HPDE6-E6E7 (cell line): ENCODE measurements around the gene CRY2.
A peak's percentile ranks its signal among the peaks of the same experiment; 100 is the strongest.

Experiments used
- DNase-seq: peaks from one replicate; pipeline ENCODE4 v3.0.0; 2011; ENCODE audit warnings: missing footprints; ENCODE audit errors: extremely low spot score

Gene CRY2

GRCh38 chr11:45918331-45918941 lies 71.2 kb downstream of the CRY2 start:
- peak; percentile 87 for DNase-seq

- no peak for DNase-seq
Measured at GRCh38 chr11:45918962-45919675, 71.8 kb downstream of the CRY2 start.

- no peak for DNase-seq
Measured at GRCh38 chr11:45919806-45920530, 72.7 kb downstream of the CRY2 start.

DNA sequence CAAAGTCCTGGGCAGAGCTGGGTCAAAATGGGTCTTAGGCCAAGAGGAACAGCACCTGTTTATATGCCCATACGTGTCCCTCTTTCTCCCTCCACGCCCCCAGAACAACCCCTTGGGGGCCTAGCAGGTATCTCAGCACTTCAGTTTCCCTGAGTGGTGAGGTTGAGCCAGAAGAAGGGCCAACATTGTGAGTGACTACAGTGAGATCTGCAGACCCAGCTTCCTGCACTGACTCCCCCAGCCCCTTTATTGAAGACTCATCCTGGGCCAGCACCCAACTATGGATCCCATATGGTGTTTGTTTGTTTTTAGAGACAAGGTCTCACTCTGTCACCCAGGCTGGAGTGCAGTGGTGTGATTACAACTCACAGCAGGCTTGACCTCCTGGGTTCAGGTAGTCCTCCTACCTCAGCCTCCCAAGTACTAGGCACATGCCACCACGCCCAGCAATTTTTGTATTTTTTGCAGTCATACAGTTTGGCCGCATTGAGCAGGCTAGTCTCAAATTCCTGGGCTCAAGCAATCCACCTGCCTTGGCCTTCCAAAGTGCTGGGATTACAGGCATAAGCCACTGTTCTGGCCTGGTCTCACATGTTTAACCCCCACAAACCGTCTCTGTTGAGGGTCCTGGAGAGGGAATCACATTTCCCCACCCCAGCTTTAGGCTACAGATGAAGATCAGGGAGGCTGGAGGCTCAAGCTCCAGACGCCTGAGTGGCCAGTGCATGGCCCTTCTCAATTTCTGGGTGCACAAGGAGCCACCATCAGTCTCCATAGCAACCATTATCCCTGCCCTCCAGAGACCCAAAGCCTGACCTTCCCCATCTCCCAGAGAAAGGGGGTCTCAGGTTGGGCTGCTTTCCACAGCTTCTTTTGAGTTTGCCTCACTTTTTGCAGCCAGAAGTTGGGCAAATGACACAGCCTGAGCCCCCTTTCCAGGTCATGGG lies 73.5 kb downstream of the CRY2 start:
- no peak for DNase-seq

GRCh38 chr11:45921561-45922424 lies 74.5 kb downstream of the CRY2 start:
- DNase-seq = no peak

DNA sequence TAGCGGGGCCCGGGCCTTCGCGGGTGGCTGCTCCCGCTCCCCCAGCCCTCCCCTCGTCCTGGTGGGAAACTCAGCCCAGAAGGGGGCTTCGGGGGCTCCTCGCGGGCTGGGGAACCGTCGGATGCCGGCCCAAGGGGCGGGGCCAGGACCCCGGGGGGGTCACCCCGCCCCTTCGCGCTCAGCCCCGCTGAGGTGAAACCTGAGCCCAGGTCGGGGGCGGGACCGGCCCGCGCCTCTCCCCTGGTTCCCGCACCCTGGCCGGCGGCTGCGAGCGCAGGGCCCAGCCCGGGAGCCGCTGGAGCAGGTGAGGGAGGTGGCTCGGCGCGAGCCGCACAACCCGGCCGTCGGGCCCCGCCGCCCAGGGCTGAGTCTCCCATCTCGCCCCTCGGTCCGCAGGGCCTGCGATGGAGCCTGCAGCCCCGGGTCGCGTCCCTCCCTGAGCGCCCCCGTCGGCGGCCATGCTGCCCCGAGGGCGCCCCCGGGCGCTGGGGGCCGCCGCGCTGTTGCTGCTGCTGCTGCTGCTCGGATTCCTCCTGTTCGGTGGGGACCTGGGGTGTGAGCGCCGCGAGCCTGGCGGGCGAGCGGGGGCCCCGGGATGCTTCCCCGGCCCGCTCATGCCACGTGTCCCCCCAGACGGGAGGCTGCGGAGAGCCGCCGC lies 75.3 kb downstream of the CRY2 start, which contains the start of gene LARGE2:
LARGE2 (plus strand) TSS at position 232 of the 658 bp plus-strand sequence; CDS start at position 459, 227 bp downstream.
- DNase-seq = no peak

GRCh38 chr11:45924036-45924915 lies 77.0 kb downstream of the CRY2 start:
- DNase-seq = no peak

DNA sequence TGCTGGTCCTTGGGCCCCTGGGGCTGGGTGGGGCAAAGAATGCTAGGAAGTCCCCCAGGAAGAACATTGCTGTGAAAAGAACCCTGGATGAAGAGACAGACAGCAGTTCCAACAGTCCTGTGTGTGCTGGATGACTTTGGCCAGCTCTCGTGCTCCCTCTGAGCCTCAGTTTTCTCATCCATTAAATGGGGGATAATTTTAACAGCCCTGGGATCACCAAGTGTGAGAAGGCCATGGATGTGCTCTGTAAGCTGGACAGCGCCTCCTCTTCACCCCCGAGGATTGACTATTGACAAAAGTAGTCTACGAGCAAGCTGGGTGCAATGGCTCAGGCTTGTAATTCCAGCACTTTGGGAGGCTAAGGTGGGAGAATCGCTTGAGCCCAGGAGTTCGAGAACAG lies 77.7 kb downstream of the CRY2 start:
- no peak for DNase-seq

DNA sequence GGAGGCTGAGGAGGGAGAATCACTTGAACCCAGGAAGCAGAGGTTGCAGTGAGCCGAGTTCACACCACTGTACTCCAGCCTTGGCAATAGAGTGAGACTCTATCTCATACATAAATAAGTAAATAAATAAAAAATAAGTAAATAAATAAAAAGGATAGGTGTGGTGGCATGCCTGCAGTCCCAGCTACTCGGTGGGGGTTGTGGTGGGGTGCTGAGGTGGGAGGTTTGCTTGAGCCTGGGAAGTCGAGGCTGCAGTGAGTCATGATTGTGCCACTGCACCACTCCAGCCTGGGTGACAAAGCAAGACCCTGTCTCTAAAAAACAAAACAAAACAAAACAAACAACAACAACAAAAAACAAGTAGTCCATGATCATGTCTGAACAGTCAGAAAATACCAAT lies 78.3 kb downstream of the CRY2 start:
- DNase-seq = no peak

DNA sequence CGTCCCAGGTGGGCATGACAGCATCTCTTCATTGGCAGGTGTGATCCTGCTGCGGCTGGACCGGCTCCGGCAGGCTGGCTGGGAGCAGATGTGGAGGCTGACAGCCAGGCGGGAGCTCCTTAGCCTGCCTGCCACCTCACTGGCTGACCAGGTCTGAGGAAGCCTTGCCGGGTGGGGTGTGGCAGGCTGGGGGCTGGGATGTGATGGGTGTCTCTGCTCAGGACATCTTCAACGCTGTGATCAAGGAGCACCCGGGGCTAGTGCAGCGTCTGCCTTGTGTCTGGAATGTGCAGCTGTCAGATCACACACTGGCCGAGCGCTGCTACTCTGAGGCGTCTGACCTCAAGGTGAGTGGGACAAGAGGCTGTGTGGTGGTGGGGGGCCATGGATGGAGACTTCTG lies 78.7 kb downstream of the CRY2 start:
- no peak for DNase-seq

- DNase-seq = no peak
Measured at GRCh38 chr11:45926536-45927331, 79.5 kb downstream of the CRY2 start.

- no peak for DNase-seq
Measured at GRCh38 chr11:45927332-45927683, 80.0 kb downstream of the CRY2 start.

- no peak for DNase-seq
Measured at GRCh38 chr11:45927684-45928413, 80.6 kb downstream of the CRY2 start.

- no peak for DNase-seq
Measured at GRCh38 chr11:45928535-45929215, 81.4 kb downstream of the CRY2 start.

DNA sequence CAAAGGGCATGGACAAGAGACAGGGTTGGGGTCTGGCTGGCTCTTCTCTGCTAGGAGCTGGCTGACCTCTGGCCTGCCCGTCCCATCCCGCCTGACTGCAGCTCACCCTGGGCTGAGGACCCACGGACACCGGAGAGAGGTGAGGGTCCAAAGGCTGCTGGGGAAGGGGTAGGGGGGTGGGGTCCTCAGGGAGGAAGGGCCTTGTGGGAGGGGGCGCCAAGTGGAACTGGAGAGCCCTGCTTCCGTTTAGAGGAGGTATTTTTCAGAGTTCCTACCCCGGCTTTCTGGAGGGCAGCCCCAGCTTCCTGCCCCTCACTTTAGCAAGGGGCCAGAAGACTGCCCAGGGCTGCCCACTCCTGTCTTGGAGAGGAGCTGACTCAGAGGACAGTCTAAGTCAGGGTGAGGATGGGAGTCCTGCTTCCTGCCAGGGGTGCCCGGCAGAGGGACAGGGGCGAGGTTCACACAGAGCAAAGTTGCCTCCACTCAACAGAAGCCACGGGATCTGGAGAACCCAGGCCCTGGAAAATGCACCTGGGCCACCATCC lies 82.3 kb downstream of the CRY2 start:
- no peak for DNase-seq

- DNase-seq = no peak
Measured at GRCh38 chr11:45930031-45930794, 82.9 kb downstream of the CRY2 start.
